GM19438 (cell line): ENCODE measurements around the gene C3.
"Not testable (repeated sequence)": the region's sequence is repeated elsewhere in the genome, so short reads cannot be mapped to it uniquely, and the experiment has no call there.

Experiments used
- ATAC-seq: cut with Tn5 transposase; IDR thresholded peaks from one replicate; pipeline ENCODE4 v1.9.1; 2021; ENCODE audit warnings: low read depth; ENCODE audit not compliant: unreplicated experiment

C3 gene

DNA sequence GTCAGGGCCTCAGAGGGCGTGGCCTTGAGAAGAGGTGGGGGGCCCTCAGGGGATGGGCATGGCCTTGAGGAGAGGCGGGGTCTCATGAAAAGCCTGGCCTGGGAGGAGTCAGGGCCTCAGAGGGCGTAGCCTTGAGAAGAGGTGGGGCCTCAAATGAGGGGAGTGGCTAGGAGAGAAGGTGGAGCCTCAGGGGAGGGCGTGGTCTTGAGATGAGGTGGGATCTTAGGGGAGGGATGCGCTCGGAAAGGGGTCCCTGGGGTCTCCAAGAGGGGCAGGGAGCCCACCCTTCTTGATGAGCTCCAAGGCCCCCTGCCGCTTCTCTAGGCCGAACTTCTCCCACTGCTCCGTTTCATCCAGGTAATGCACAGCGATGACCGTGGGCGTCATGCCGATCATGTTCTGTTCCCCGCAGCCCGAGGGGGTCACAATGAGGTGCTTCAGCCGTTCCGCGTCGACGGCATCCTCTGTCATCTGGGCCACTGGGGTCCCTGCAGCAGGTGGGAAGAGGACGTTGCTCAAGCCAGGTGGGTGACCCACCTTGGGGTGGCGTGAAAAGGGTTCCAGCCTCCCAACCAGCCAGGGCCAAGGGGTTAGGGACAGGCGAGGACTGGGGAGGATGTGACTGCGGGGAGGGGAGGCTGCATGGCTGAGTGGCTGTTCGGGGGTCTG lies 26.2 kb downstream of the C3 start:
- ATAC-seq = no peak

DNA sequence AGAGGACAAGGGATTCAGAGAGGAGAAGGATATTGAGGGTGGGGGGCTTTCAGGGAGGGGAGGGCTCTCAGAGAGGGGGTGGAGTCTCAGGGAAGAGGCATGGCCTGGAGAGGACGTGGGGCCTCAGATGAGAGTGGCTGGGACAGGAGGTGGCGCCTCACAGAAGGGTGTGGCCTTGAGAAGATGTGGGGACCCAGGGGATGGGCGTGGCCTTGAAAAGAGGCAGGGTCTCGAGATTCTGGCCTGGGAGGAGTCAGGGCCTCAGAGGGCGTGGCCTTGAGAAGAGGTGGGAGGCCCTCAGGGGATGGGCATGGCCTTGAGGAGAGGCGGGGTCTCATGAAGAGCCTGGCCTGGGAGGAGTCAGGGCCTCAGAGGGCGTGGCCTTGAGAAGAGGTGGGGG lies 26.8 kb downstream of the C3 start:
- no peak for ATAC-seq

DNA sequence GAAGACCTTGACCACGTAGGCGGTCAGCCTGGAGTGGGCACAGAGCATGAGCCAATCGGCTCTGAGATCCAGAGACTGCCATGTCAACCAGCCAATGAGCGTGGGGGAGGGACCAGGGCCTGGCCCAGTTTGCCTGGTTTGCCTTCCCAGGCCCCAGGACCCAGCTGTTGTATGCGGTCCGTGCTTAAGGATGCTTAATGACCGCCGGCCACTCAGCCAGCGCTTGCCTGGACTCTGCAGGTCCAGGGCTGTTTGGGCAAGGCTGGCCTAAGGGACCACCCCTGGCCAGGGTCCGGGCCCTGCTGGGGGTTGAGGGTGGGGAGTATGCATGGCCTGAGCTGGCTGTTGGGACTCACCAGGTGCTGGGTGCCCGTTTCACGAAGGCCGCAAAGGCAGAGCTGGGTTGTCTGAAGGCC lies 27.4 kb downstream of the C3 start:
- no peak for ATAC-seq

DNA sequence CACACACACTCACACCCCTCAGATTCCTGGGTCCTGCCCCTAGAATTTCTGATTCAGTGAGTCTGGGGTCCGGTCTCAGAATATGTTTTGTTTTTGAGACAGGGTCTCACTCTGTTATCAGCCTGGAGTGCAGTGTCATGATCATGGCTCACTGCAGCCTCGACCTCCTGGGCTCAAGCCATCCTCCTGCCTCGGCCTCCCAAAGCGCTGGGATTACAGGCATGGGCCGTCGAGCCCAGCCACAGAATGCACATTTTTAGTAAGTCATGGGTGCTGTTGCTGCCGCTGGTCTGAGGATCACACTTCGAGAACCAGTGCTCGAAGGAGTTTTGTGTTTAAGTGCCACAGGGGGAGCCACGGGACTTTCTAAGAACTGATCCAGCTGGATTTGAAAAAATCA lies 28.4 kb downstream of the C3 start:
- no peak for ATAC-seq

DNA sequence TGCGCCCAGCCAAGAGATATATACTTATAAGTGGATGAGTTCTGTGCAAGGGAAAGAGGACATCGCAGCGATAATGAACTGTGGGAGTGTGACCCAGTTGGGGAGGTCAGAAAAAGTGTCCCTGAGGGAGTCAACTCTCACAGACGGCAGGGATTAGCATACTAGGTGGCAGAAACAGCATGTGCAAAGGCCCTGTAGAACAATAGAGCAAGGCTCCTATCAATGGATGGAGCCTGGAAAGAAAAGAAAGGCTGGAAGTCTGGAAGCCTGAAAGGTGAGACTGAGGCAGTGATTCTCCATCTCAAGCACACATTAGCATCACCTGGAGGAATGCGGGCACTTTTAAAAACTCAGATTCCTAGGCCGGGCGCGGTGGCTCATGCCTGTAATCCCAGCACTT lies 29.1 kb downstream of the C3 start:
- no peak for ATAC-seq

DNA sequence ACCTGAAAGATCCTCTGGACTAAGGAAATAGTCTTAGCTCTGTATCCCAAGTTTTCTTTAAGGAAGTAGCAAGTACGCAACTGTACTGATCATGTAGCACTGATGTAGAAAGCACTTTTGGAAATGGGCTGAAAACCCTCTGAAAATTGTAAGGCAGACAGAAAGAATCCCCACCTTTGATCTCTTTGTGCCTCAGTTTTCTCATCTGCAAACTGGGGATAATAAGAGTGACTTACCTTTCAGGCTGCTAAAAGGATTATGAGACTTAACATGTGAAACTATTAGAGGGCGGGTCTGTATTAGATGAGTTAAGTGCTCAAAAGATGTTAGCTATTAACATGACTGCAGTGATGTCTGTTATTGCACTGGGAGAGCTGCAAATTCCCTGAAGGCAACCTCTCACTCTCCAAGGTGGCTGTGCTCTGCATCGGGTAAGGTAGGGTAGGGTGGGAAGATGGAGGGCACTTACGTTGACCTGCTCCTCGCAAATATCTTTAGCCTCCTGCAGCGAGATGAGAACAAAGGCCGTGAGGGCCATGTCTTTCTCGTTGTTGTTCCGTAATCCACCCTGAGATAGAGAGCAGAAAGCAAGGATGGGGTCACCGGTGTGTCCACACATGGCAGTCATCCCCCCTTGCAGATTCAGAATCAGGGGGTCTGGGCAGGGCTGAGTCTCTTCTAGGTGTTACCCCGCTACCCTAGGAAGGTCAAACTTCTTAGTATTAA lies 30.1 kb downstream of the C3 start:
- no peak for ATAC-seq

DNA sequence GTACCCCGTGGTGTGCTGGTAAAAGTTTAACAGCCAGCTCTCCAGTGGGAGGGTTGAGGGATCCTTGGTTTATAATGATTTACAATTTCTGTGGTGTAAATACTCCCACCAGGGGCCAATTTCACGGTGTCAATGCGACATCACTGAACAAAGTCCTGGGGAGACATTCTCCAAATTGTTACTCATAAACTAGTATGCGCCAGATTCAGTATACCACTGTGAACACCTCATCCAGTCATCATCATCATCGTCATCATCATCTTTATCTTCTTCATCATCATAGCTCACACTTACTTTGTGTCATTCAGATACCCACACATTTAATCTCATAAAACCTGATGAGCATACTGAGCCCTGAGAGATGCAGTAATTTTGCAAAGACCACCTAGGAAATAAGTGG lies 33.3 kb downstream of the C3 start:
- no peak for ATAC-seq

DNA sequence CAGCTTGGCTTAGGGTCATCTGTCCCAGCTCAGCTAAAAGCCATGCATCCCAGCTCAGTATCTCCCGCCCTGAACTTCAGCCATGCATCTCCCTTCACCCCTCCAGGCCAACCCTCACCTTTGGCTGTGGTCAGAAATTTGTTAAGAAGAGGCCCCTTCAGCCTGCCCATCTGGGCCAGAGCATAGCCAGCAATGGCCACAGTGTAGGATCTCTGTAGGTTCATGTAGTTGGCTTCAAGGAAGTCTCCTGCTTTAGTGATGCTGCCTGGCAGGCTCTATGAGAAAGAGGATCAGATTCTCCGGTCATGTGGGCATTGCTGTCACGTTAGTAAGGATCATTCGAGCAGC lies 33.8 kb downstream of the C3 start:
- ATAC-seq = no peak

DNA sequence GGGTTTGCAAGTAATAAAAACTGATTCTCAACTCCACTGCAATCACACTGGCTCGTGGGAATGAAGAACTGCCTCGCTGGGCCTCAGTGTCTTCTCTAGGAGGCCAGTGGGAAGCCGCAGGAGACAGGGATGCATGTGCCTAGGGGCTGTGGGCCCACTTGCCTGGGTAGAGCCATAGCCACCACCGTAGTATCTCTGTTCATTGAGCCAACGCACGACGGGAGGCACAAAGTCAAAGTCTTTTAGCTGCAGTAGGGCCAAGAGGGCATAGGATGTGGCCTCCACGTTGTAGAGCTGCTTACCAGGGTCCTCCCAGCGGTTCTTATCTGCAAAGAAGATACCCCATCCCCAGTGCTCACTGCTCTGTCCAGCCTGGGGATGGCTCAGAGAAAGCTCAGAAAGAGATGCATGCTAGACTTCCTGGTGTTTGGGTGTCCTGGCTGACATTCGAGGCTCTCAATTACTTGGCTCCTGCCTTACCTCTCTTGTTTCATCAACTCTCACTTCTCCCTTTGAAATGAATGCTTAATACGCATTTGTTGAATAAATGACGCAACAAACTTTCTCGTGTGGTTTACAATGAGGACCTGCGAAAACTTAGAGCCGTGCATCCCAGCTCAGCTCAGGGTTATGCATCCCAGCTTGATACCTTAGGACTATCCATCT lies 34.4 kb downstream of the C3 start:
- no peak for ATAC-seq

DNA sequence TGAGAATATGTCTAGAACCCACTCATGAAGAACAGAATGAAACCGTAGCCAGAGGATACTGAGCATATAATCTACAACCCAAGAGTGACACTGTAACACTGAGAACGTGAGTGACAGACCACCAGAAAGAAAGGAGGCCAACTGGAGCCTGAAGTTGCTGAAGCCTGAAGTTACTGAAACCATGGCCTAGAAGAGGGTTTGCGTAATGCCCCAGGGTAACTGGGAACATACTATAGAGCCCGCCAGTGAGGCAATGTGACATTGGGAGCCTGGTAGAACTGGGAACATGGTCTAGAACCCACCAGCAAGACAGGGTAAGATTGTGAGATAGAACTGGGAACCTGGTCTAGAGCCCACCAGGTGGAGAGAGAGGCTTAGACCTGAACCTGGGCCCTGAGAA lies 35.0 kb downstream of the C3 start:
- ATAC-seq = no peak

DNA sequence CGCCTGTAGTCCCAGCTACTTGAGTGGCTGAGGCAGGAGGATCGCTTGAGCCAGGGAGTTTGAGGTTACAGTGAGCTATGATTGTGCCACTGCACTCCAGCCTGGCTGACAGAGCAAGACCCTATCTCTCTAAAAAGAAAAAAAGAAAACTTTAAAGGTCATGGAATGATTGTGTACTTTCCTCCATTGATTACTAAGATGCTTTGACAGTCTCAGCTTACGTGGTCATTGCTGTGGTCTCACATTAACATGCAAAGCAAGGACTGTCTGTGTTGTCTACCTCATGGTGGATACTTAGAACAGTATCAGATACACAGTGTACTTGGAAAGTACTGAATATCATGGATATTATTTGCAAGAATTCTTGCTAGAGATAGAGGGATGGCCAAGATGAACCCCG lies 36.5 kb downstream of the C3 start:
- no peak for ATAC-seq

DNA sequence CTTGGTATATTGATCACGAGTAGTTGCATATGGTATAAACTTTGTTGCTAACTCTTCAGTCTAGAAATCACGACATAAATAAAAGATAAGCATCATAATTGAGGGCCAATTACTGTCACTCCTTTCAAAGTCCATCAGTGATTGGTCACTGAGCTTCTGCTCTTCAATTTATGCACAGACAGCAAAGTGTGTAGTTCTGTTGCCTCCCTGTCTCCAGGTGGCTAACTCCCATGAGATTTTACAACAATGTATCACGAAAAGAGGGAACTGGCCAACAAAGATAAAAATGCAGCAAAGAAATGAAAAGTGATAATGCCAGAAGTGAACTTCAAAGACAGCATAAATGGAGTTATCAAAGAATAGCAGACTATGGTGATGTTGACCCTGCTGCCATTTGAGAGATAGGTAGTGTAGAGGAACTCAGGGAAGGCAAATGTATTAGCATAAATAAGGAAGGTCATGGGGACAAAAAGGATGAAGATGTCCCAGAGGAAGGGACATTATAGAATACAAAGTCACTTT lies 37.8 kb downstream of the C3 start:
- no peak for ATAC-seq

DNA sequence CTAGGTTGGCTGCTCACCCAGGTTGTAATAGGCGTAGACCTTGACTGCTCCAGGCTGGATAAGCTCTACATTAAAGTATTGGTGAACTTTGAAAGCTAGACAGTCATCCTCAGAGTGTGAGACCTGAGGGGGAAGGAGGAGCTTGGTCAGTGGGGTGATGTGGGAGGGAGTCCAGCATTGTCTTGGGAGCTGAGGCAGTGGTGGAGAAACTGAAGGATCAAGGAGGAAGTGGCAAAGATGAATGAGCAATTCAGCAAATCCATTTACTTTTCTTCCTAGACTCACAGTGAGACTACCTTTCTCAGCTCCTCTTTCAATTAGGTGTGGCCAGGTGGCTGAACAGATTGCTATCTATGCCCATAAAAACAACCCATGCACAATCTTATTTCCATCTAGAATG lies 40.3 kb downstream of the C3 start:
- no peak for ATAC-seq

DNA sequence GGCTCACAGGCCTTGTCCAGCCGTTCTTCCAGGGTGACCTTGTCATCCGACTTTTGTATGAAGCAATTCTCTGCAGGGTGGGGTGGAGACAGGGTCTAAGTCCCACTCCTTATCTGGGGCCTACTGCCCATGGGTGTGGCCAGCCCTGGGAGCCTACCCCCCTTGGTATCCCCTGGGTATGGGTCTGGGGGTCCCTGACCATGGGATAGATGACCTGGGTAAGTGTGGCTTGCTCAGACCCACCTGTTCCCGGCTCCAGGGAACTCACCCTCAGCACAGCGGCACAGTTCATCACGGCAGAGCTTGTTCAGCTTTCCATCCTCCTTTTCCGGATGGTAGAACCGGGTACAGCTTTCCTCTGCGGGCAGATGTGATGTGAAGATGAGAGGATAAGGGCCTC lies 41.3 kb downstream of the C3 start:
- no peak for ATAC-seq

DNA sequence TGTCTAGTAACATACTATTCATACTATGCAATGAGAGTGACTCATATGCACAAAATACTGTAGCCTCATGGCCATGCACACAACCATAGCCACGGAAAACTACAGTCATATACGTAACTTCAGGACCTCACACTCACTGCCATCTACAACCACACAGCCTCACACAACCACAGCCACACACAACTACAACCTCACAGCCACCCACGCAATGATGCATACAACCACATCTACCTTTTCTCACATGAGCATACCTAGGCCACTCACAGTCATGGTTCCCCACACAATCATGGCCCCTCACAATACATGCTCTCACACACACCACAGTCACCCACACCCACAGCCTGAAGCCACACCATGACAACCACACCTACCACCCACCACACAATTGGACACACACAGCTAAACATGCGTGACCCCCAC lies 41.8 kb downstream of the C3 start:
- no peak for ATAC-seq

DNA sequence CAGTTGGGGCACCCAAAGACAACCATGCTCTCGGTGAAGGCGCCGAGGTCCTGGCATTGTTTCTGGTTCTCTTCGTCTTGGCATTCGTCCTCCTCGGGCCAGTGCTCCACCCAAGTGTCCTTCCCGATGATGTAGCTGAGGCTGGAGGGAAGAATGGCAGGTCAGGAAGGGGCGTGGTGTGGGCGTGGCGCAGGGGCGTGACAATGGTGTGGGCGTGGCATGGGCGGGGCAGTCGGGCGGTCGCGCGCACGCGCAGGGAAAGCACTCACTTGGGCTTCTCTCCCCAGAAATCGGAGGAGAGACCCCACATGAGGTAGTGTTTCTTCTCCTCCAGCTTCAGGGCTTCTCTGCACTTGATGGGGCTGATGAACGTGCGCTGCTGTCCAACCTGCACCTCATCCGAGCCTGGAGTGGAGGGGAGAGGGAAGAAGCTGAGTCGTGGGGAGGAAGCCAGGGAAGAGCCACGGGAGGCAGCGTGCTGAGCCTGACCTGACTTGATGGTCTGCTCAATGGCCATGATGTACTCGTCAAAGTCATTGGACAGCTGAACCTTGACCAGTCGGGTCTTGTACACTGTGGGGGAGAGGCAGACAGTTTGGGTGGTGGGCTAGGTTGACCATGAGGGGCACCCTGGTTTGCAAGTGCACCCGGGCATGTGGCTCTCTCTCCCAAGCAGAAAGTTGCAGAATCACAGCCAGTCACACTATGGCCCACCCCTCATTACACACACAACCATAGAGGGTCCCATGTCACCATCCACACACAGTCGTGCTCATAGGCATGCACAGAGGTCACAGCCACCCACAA lies 42.4 kb downstream of the C3 start:
- ATAC-seq = no peak

DNA sequence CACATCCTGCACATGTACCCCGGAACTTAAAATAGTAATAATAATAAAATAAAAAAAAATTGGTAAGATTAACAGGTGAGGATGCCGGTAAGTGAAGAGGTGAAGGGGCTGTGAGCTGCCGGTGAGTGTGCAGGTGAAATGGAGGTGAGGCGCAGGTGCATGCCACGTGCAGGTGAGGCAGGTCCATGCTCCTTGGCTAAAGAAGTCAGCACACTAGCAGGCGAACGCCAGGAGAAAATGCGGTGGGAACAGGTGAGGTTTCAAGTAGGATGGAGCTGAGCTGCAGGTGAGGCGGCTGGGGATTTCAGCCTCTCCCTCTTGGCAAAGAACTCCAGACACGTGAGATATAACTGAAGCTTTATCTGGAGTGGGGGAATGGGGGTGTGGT lies 43.0 kb downstream of the C3 start:
- ATAC-seq = no peak

DNA sequence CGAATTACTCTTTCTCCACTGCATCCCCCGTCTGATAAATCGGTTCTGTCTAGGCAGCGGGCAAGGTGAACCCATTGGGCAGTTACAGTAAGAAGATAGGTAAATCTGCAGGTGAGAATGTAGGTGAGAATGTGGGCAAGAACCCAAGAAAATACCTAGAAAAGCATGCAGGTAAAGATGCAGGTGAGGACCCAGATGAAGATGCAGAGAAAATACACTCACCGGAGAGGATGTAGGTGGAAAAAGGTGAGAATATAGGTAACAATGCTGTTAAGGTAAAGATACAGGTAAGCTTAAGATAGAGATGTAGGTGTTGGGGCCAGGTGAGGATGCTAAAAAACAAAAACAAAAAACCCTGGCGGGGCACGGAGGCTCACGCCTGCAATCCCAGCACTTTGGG lies 44.2 kb downstream of the C3 start:
- ATAC-seq = no peak

DNA sequence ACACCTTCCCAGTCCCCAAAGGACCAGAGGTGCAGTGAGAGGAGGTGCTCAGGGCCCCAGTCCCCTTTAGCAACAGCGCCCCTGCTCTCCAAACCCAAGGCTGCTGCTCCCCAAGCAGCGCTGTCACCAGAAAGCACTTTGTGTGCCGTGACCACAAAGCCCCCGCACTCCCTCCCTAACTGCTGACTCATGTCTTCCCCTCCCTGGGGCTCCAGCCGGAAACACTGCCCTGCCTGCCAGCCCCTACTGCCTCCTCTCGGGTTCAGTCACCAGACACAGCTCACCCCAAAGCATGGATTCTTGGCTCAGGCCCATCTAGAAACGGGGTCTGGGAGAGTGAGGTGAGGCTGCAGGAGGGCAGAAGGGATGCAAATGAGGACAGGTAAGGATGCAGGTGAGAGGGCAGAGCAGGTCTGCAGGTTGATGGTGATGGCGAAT lies 45.6 kb downstream of the C3 start:
- peak; percentile 45 for ATAC-seq

DNA sequence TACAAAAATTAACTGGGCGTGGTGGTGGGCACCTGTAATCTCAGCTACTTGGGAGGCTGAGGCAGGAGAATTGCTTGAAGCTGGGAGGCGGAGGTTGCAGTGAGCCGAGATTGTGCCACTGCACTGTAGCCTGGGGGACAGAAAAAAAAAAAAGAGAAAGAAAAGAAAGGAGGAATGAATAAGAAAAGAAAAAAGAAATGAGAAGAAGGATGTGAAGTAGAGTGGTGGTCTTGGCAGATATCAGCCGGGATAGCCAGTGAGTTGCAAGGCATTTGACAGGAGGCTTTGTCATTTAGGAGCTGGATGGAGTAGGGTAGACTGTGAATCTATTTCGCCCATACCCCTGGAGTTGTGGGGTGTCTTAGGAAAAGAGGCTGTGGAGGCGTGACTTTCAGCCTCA lies 46.0 kb downstream of the C3 start:
- ATAC-seq = not testable (repeated sequence)

DNA sequence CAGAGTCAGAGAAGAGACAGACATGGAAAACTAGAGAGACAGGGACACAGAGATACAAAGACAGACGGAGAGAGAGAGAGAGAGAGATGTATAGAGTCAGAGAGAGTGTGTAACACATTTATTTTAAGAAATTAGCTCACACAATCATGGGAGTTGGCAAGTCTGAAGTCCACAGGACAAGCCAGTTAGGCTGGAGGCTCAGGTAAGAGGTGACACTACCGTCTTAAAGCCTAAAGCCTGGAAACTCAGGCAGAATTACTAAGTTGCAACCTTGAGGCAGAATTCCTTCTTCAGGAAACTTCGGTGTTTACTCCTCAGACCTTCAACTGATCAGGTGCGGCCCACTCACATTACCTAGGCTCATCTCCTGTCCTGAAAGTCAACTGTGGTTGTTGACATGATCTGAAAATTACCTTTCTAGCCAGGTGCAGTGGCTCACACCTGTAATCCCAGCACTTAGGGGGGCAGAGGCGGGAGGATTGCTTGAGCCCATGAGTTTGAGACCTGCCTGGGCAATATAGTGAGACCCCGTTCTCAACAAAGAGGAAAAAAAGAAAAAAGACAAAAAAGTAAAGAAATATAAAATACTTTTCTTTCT lies 47.7 kb downstream of the C3 start:
- ATAC-seq = no peak
